Measurements from ENCODE around the gene PRKAB1.

- TF ChIP-seq CTCF (IDR thresholded peaks at IDR 0.05) (no peak), EP300 (IDR thresholded peaks at IDR 0.05) (no peak), POLR2A (IDR thresholded peaks at IDR 0.05) (no peak)
Observed at GRCh38 chr12:119718141-119718540, 50.2 kb downstream of the PRKAB1 start.

All from gastroesophageal sphincter (tissue), 3 donors.